ENCODE measurements around the gene RNF112. TPM values are rescaled to one million over a fixed set of nuclear protein-coding genes. Genes with fewer than 3 reads are reported as not detected.

Gene RNF112
- total and polyA plus RNA-seq, 2 of the 8 experiments (the other 6 are each of a cell fraction or from before 2014, with no cell fraction given): 1.1 to 2.2 TPM

GRCh38 chr17:19440421-19440820 is 29.4 kb downstream of the RNF112 start:
- Histone ChIP-seq H3K79me1 (ENCODE audit: low read depth, low read length) (no peaks in the 10 kb centered on the region), H3K79me2 (ENCODE audit: control insufficient read depth in 1 of 2, insufficient read depth in 2 of 2, low read length in 2 of 2) (no peaks in the 10 kb centered on the region), H2BK12ac (ENCODE audit: low read depth, low read length) (no peak overlapping the region), H4K20me1 (replicated peaks in 1 of 2; ENCODE audit: control insufficient read depth in 1 of 2, insufficient read depth in 2 of 2, low read length in 2 of 2) (no peaks in the 10 kb centered on the region), H3K56ac (replicated peaks; ENCODE audit: insufficient read length, low read depth, low read length) (no peak overlapping the region), H2BK120ac (replicated peaks; ENCODE audit: low read depth, low read length) (no peak overlapping the region), H3K4ac (replicated peaks; ENCODE audit: insufficient read length, low read depth, low read length) (no peak overlapping the region), H3K27ac (ENCODE audit: low read depth, low read length) (no peak overlapping the region), H2BK15ac (ENCODE audit: low read length) (no peak overlapping the region), H2BK5ac (ENCODE audit: low read depth, low read length) (no peak overlapping the region), H3K23me2 (ENCODE audit: low read depth, low read length) (no peaks in the 10 kb centered on the region), H3K4me2 (ENCODE audit: insufficient read depth in 1 of 2, low read depth in 2 of 2, low read length in 2 of 2) (no peak overlapping the region), H3K23ac (ENCODE audit: insufficient read length) (no peak overlapping the region), H3K4me1 (replicated peaks in 1 of 4; ENCODE audit: control insufficient read depth in 3 of 4, insufficient read depth in 4 of 4, low read length in 3 of 4) (peaks cover 0 to 5% (median 3%) of the 10 kb centered on the region in 4 experiments; a peak in 4 of 7 replicates), H2AFZ (ENCODE audit: low read length) (no peak overlapping the region), H3K18ac (ENCODE audit: extremely low read depth, low read length) (no peak overlapping the region), H4K8ac (ENCODE audit: extremely low read depth, insufficient read depth, low read length) (no peak overlapping the region), H3K9ac (replicated peaks in 1 of 4; ENCODE audit: extremely low read depth in 1 of 4, low read depth in 3 of 4, low read length in 3 of 4) (no peak overlapping the region), H3K27me3 (replicated peaks in 1 of 4; ENCODE audit: control insufficient read depth in 3 of 4, extremely low read depth in 1 of 4, insufficient read depth in 3 of 4, low read length in 3 of 4) (no peaks in the 10 kb centered on the region), H4K5ac (ENCODE audit: insufficient read length, low read depth, low read length) (no peak overlapping the region), H4K91ac (replicated peaks; ENCODE audit: insufficient read length, low read length) (no peak overlapping the region), H3K4me3 (ENCODE audit: extremely low read depth in 1 of 4, insufficient read depth in 2 of 4, low read depth in 3 of 4, low read length in 4 of 4) (no peak overlapping the region), H2AK5ac (ENCODE audit: low read depth, low read length) (no peak overlapping the region), H3K14ac (ENCODE audit: insufficient read length) (no peak overlapping the region), H3K9me3 (ENCODE audit: insufficient read depth in 2 of 2, low read depth in 1 of 2, low read length in 1 of 2) (peaks cover 18 to 22% of the 10 kb centered on the region in 2 experiments), H2BK20ac (ENCODE audit: low read length) (no peak overlapping the region), H3K36me3 (ENCODE audit: control insufficient read depth in 2 of 4, insufficient read depth in 4 of 4, low read length in 3 of 4) (no peaks in the 10 kb centered on the region)
- CTCF ChIA-PET (ENCODE audit: partially characterized antibody): no interaction called here
- 95% methylated on average over 1 of the region's 1 CpG; no CpG with 5 or more reads in 1 of the 2 experiments for WGBS, 2 experiments (ENCODE audit: extremely low coverage in 1 of 2, insufficient coverage in 1 of 2, insufficient read length in 1 of 2, insufficient replicate concordance in 2 of 2, low coverage in 1 of 2, low lambda C conversion rate in 2 of 2, missing lambda C conversion rate in 1 of 2)
- FAIRE-seq (no peak), DNase-seq (ENCODE audit: low read depth in 1 of 2, low spot score in 2 of 2) (no peak)
- POLR2A ChIA-PET (ENCODE audit: partially characterized antibody): no interaction called here
- no peak for TF ChIP-seq SRF (IDR thresholded peaks at IDR 0.05; ENCODE audit: low read depth, low read length)
- TF ChIP-seq RAD21 (IDR thresholded peaks at IDR 0.05 in 1 of 2, conservative IDR thresholded peaks at IDR 0.05 in 1 of 2; ENCODE audit: low read depth in 2 of 2, low read length in 2 of 2): no peak
- TF ChIP-seq FOSL1 (IDR thresholded peaks at IDR 0.05; ENCODE audit: insufficient read depth, low read depth, low read length): no peak
- no peak for TF ChIP-seq GABPA (IDR thresholded peaks at IDR 0.05; ENCODE audit: borderline replicate concordance, insufficient read depth, low read length)
- TF ChIP-seq CREB1 (IDR thresholded peaks at IDR 0.05): no peak
- no peak for TF ChIP-seq BACH1 (IDR thresholded peaks at IDR 0.05; ENCODE audit: low read length)
- TF ChIP-seq JUN (IDR thresholded peaks at IDR 0.05; ENCODE audit: low read depth, low read length): no peak
- TF ChIP-seq POU5F1 (IDR thresholded peaks at IDR 0.05; ENCODE audit: low read depth, low read length): no peak
- TF ChIP-seq CBX8 (IDR thresholded peaks at IDR 0.05; ENCODE audit: borderline replicate concordance, low read depth, low read length): no peak
- no peak for TF ChIP-seq PHF8 (conservative IDR thresholded peaks at IDR 0.05; ENCODE audit: low read depth, low read length)
- no peak for TF ChIP-seq ASH2L (IDR thresholded peaks at IDR 0.05; ENCODE audit: low read length)
- TF ChIP-seq POLR2AphosphoS5 (IDR thresholded peaks at IDR 0.05; ENCODE audit: low read depth, low read length): no peak
- no peak for TF ChIP-seq BCL11A (IDR thresholded peaks at IDR 0.05; ENCODE audit: low read depth in 2 of 2, low read length in 2 of 2)

All from H1 (cell line).